K562 treated with DMSO at 1 percent for 48 hours (cell line): ENCODE measurements around the gene GJB4. TPM values are rescaled to one million over a fixed set of nuclear protein-coding genes. Genes with fewer than 3 reads are reported as not detected.

Experiments used
- total RNA-seq: library from RNA; unstranded; fragments of 300-600 nt; gene quantifications from 2 replicates; pipeline ENCODE4 v1.2.3, GENCODE V29; 2022; ENCODE audit warnings: low replicate concordance; ENCODE audit errors: extremely low read depth

GJB4 gene
- not detected in 2 replicates for total RNA-seq

DNA sequence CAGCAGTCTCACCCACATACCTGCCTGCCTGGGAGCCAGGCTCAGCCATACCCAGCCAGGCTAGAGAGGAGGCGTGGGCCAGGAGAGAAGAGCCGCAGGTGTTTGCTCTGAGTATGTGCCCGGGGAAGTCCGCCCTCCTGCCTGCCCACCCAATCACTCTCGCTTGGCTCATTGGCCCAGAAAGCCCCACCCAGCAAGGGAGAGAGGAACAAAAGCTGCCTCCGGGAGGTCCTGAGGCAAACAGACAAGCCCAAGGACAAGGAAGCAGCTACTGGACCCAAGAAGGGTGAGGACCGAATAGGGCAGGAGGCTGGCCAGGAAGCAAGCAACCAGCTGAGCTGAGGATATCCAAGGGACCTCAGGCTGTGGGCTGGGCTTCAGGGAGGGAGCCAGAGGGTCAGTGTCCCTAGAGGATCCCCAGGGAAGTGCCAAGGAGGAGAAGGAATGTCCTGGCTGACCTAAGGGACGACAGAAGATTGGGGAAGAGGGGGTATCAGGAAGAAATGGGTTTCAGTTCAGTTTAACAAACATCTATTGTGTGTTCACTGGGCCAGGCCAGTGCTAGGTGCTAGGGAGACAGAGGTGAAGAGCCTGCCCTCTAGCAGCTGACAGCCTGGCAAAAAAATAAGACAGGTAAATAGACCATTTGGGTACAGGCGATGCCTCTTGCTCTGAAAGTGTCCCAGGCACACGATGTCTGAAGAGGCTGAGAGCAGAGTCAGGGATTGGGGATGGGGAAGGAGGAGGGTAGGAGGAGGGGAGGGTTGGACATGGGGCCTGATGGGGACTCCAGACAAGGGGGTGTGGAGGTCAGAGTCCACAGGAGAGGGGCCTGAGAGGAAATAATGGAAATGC lies at the start of gene GJB4:
GJB4 (plus strand) TSS at position 238 of the 855 bp plus-strand sequence. CDS start 1,515 bp downstream, outside the sequence.

GRCh38 chr1:34754964-34755637 lies 4.4 kb upstream of the GJB4 start, which contains the start of gene GJB5:
GJB5 (plus strand) TSS chr1:34755047; CDS start chr1:34757331, 2,284 bp downstream.

DNA sequence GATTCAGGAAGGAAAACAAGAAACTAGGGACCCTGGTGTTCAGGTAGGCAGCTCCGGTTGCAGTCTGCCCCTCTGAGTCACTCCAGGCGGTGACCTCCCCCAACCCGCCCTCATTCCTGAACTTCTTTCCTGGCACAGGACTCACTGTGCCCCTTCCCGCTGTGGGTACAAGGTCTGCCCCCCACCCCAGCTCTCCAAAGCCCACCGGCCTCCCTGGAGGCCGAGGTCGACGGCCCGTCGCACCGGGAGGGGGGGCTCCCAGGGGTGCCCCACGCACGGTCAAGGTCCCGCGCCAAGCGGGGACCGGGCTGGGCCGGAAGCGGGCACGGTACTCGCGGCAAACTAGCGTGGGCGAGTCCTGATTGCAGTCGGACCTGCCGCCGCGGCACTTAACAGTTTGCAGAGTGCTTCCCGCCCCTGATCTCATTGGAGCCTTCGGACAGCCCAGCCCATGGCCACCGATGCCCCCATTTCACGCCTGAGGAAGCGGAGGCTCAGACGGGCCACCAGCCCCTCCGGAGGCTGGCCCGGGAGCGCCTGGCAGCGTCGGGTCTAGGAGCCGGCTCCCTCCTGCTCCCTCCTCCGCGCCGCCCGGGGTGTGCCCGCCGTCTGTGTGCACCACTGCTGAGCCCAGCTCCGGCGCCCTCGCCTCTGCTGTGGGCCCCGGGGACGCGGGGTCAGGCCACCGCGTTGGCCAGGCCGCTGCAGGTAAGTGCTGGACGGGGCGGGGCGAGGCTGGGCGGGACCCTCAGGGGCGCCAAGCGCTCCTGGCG lies 21.7 kb downstream of the GJB4 start, which contains the start of gene GJB3:
GJB3 (plus strand) TSS at position 144 of the 773 bp plus-strand sequence. CDS start 3,549 bp downstream, outside the sequence.

DNA sequence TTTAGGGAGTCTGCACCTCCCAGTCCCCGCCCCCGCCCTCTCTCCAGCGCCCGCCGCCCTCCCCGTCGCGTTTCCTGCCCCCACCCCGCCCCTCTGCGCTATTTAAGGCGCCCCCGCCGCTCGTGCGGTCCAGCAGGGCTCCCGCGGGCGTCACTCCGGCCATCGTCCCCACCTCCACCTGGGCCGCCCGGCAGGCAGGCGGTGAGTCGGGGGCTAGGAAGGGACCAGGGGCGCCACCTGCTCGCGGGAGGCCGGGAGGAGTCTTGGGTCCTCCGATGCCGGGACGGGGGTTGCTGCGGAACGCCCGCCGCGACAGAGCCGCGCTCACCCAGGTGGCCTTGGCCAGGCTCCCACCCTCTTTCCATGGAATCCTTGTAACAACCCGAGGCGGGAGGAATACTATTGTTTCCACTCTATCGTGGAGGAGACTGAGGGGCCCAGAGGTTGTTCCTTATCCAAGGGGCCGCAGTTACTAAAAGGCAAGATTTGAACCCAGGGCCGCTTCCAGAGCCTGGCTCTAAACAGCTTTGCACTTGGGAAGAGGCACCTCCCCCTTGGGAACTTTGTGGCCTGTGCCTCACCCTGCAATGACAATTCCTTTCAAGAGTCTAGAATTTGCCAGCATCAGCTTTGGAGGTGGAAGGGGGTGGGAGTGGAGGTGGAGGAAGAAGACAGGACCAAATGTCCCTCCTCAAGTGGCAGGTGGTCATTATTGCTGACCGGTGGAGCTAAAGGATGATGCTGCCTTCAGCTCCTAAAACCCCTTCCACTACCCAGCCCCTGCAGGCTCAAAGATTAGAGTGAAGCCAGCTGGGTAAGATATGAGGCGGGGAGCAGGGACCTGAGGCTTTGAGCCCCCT lies 33.6 kb downstream of the GJB4 start, which contains the start of gene GJA4:
GJA4 (plus strand) TSS at position 132 of the 860 bp plus-strand sequence. CDS start 1,215 bp downstream, outside the sequence.

Other genes starting within 250 kb of the GJB4 start
- not detected in 2 replicates for gene GJB5, start 4.7 kb upstream of the GJB4 start, total RNA-seq
- not detected in 2 replicates for gene GJB3, start 21.5 kb downstream of the GJB4 start, total RNA-seq
- gene GJA4, start 33.3 kb downstream of the GJB4 start, total RNA-seq = not detected in 2 replicates
- not detected in 2 replicates for gene SMIM12, start 100.0 kb downstream of the GJB4 start, total RNA-seq
- gene DLGAP3, start 169.9 kb downstream of the GJB4 start, total RNA-seq = not detected in 2 replicates
- gene TMEM35B, start 225.6 kb downstream of the GJB4 start, total RNA-seq = not detected in 2 replicates